ENCODE measurements around the gene TRIM9.

DNA sequence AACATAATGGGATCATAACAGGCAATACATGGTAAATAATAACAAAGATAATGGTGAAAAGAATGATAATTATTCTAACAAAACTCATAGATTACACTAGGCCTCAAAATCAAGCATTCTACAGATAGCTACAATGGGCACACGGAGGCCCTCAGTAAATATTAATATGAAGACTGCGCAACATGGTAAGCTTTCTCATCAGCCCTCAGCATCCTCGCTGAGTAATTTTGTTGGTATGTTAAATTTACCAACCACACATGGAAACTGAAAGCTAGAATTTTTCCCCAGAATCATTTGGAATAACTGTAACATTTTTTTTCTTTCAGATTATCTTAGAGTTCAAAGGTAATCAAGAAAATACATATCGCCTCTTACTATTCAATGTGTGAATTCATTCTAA, 76.4 kb downstream of the TRIM9 start:
- TF ChIP-seq CEBPB (IDR thresholded peaks at IDR 0.05; ENCODE audit: low read depth, low read length) (no peak), CTCF (conservative IDR thresholded peaks at IDR 0.05; ENCODE audit: low read depth, low read length) (no peak), BHLHE40 (IDR thresholded peaks at IDR 0.05; ENCODE audit: low read depth, low read length) (no peak), POLR2A (IDR thresholded peaks at IDR 0.05; ENCODE audit: low read depth, low read length) (no peak), FOS (IDR thresholded peaks at IDR 0.05; ENCODE audit: low read depth, low read length) (no peak), RAD21 (IDR thresholded peaks at IDR 0.05; ENCODE audit: low read length) (no peak)

Data from IMR-90 (cell line).